A549 (cell line): ENCODE results near the gene IQCB1.

ENCODE experiments used
- JUN ChIP-seq, 2 experiments: fragments of >200 bp; sonication (Bioruptor Twin); formaldehyde crosslinking; IDR thresholded peaks; 2 replicates in 1 of 2; 3 replicates in 1 of 2; pipeline ENCODE4 v1.6.1; 2016 to 2017
- PBX3 ChIP-seq: IDR thresholded peaks from 2 replicates; pipeline ENCODE4 v1.6.1; 2012
- REST ChIP-seq: fragments of 200-600 bp; sonication (generic); IDR thresholded peaks from 2 replicates; pipeline ENCODE4 v1.6.1; 2016; ENCODE audit warnings: antibody characterized with exemption, mild to moderate bottlenecking, moderate library complexity
- SMC3 ChIP-seq: fragments of >200 bp; sonication (Bioruptor Twin); formaldehyde crosslinking; IDR thresholded peaks from 3 replicates; pipeline ENCODE4 v1.6.1; 2018; ENCODE audit warnings: inconsistent platforms
- TF ChIP-seq, protein P1 (sequence below): fragments of >200 bp; sonication (Bioruptor Twin); formaldehyde crosslinking; IDR thresholded peaks from 3 replicates; pipeline ENCODE4 v1.5.1; 2016

DNA sequence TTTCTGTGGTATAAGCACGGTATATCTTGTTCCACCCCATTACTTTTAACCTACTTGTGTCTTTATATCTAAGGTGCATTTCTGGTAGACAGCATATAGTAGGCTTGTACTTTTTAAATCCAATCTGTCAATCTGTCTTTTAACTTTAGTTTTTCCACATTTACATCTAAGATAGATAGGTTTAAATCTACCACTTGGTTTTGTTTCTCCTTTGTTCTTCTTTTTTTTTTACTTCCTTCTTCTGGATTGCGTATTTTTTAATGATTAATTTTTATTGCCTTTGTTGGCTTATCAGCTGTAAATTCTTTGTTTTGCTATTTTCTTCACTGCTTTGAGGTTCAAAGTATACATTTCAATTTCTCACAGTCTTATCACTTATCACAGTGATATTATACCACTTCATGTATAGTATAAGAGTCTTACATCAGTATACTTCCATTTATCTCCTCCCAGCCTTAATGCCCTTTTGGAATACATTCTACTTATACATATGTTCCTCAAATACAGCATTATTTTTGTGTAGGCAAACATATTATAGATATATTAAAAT, 31.0 kb downstream of the IQCB1 start:
- TF ChIP-seq, protein P1, sequence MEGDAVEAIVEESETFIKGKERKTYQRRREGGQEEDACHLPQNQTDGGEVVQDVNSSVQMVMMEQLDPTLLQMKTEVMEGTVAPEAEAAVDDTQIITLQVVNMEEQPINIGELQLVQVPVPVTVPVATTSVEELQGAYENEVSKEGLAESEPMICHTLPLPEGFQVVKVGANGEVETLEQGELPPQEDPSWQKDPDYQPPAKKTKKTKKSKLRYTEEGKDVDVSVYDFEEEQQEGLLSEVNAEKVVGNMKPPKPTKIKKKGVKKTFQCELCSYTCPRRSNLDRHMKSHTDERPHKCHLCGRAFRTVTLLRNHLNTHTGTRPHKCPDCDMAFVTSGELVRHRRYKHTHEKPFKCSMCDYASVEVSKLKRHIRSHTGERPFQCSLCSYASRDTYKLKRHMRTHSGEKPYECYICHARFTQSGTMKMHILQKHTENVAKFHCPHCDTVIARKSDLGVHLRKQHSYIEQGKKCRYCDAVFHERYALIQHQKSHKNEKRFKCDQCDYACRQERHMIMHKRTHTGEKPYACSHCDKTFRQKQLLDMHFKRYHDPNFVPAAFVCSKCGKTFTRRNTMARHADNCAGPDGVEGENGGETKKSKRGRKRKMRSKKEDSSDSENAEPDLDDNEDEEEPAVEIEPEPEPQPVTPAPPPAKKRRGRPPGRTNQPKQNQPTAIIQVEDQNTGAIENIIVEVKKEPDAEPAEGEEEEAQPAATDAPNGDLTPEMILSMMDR = no peak
- TF ChIP-seq REST = no peak
- TF ChIP-seq JUN (IDR thresholded peaks at IDR 0.05) = no peak
- TF ChIP-seq SMC3 = no peak
- TF ChIP-seq PBX3 = no peak
